Glutamatergic neuron (in vitro differentiated cells): ENCODE results near the gene ZFP36L1. TPM values are rescaled to one million over a fixed set of nuclear protein-coding genes. Genes with fewer than 3 reads are reported as not detected.

ENCODE experiments used
- total RNA-seq: library from RNA; stranded (reverse); fragmentation: NEBNext Ultra II Directional; extraction: Animal tissue kit (Norgen Biotek cat#: 25700); gene quantifications from one replicate; pipeline ENCODE4 v1.2.1, GENCODE V29; 2021; ENCODE audit not compliant: unreplicated experiment

Gene ZFP36L1
- total RNA-seq, 1 donor from 2014 or later = 2.7 TPM

Other genes with a start within 250 kb of the ZFP36L1 start
- gene ACTN1, start 186.2 kb upstream of the ZFP36L1 start, total RNA-seq = 48.1 TPM